ENCODE results near the gene TMSB10. TPM values are rescaled to one million over a fixed set of nuclear protein-coding genes. Genes with fewer than 3 reads are reported as not detected.

Gene TMSB10
- total RNA-seq, 2 experiments from 2014 or later, result 869 to 1,901 TPM

DNA sequence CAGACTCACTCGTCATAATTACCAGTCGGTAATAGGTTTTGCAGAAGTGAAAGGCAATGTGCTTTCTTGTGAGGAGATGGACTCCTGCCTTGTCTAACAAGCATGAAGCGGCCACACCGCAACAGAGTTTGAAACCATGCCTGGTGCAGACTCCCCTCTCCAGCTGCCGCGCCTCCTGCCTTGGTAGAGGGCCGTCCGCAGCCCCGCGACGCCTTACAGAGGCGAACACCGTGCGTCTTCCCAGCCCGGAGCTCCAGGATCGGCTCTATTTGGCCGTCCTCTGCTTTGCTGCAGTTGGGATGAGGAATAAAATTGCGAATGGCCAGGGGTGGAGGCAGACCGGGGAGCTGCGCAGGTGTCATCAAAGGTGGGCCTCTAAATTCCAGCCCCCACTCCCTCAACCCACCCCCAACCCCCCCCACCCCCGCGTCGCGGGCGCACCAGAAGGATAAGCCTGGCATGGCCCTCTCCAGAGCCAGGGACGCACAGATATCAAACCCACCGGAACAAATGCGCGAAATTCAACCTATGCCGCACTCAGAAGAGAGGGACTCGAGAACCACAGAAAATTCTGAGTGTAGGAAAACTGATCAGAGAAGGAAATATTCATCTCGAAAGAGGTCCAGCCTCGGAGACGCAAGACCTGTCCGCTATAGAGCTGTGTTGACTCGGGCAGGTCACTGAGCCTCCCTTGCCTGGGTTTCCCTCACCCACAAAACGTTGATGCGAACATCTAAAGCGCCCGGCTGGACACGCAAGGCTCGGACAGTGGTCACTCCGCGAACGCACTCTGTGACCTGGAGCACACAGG is 25.7 kb upstream of the TMSB10 start:
- Histone ChIP-seq H3K4me1 (ENCODE audit: insufficient read depth, low read length, poor library complexity, severe bottlenecking) (peaks cover 17% of the 10 kb centered on the region), H3K9me2 (ENCODE audit: insufficient read depth, low read length) (no peaks in the 10 kb centered on the region), H3K36me3 (ENCODE audit: insufficient read depth, low read length) (no peaks in the 10 kb centered on the region), H3K9me3 (ENCODE audit: low read length) (no peaks in the 10 kb centered on the region), H3K4me3 (ENCODE audit: low read depth, low read length, poor library complexity, severe bottlenecking) (no peak overlapping the region), H3K79me2 (ENCODE audit: insufficient read depth, low read depth, low read length) (no peaks in the 10 kb centered on the region), H3K4me2 (ENCODE audit: low read length) (peak overlapping the region; percentile 93; the same call in 1 of the 2 replicates), H2AFZ (ENCODE audit: low read length) (no peak overlapping the region), H3K27ac (ENCODE audit: low read depth, low read length, poor library complexity, severe bottlenecking) (no peak overlapping the region), H4K20me1 (ENCODE audit: insufficient read depth, low read length) (no peaks in the 10 kb centered on the region)
- intact Hi-C loops (cut with micrococcal nuclease; ENCODE audit: unreplicated experiment), result no loop called here
- no TSS peak for BruUV-seq (replicated peaks)
- peak; percentile 28 for DNase-seq (ENCODE audit: low spot score)
- ChIA-PET CTCF (ENCODE audit: unreplicated experiment) (no interaction called here), POLR2A (interaction anchor here (0.7 kb wide), 1 partner anchor 191 kb away, joined by 3 read pairs; no protein-coding TSS in a partner anchor)
- TF ChIP-seq, protein P1, sequence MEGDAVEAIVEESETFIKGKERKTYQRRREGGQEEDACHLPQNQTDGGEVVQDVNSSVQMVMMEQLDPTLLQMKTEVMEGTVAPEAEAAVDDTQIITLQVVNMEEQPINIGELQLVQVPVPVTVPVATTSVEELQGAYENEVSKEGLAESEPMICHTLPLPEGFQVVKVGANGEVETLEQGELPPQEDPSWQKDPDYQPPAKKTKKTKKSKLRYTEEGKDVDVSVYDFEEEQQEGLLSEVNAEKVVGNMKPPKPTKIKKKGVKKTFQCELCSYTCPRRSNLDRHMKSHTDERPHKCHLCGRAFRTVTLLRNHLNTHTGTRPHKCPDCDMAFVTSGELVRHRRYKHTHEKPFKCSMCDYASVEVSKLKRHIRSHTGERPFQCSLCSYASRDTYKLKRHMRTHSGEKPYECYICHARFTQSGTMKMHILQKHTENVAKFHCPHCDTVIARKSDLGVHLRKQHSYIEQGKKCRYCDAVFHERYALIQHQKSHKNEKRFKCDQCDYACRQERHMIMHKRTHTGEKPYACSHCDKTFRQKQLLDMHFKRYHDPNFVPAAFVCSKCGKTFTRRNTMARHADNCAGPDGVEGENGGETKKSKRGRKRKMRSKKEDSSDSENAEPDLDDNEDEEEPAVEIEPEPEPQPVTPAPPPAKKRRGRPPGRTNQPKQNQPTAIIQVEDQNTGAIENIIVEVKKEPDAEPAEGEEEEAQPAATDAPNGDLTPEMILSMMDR (conservative IDR thresholded peaks at IDR 0.05; ENCODE audit: low read length), result no peak
- TF ChIP-seq EZH2phosphoT487 (IDR thresholded peaks at IDR 0.05; ENCODE audit: borderline replicate concordance, low read depth, low read length), result no peak

DNA sequence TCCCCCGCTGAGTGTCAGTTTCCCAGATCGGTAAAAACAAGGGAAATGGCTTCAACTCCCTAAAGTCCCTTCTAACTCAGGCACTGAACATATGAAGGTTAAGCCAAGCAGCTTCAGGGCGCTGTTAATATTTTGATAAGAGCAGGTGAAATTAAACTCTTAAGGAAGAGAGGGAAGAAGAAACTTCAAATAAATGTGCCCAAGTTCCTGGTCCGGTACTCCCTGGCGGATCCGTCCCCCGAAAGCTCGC is 25.1 kb upstream of the TMSB10 start:
- H3K4me3 ChIP-seq (ENCODE audit: low read depth, low read length, poor library complexity, severe bottlenecking), result peak overlapping the region; percentile 66
- ChIA-PET CTCF (ENCODE audit: unreplicated experiment) (no interaction called here), POLR2A (no interaction called here)
- H3K4me2 ChIP-seq (ENCODE audit: low read length), result peak overlapping the region; percentile 93
- intact Hi-C loops (cut with micrococcal nuclease; ENCODE audit: unreplicated experiment), result no loop called here
- no TSS peak for BruUV-seq (replicated peaks)
- H3K9me2 ChIP-seq (ENCODE audit: insufficient read depth, low read length), result no peaks in the 10 kb centered on the region
- no peaks in the 10 kb centered on the region for H4K20me1 ChIP-seq (ENCODE audit: insufficient read depth, low read length)
- H3K4me1 ChIP-seq (ENCODE audit: insufficient read depth, low read length, poor library complexity, severe bottlenecking), result peaks cover 17% of the 10 kb centered on the region
- no peak overlapping the region for H2AFZ ChIP-seq (ENCODE audit: low read length)
- no peaks in the 10 kb centered on the region for H3K36me3 ChIP-seq (ENCODE audit: insufficient read depth, low read length)
- no peaks in the 10 kb centered on the region for H3K79me2 ChIP-seq (ENCODE audit: insufficient read depth, low read depth, low read length)
- no peaks in the 10 kb centered on the region for H3K9me3 ChIP-seq (ENCODE audit: low read length)
- TF ChIP-seq, protein P1 (conservative IDR thresholded peaks at IDR 0.05; ENCODE audit: low read length), result no peak
- DNase-seq (ENCODE audit: low spot score), result no peak
- no peak overlapping the region for H3K27ac ChIP-seq (ENCODE audit: low read depth, low read length, poor library complexity, severe bottlenecking)
